Progenitor cell of endocrine pancreas (in vitro differentiated cells): Measurements from ENCODE around the gene PRKCH. TPM values are rescaled to one million over a fixed set of nuclear protein-coding genes. Genes with fewer than 3 reads are reported as not detected.

ENCODE experiments used
- DNase-seq: peaks from one replicate; pipeline ENCODE4 v3.0.0; 2021; ENCODE audit warnings: low spot score; ENCODE audit not compliant: unreplicated experiment
- H3K27ac Mint-ChIP-seq: 2 replicates; pipeline ENCODE4 v1.8.0; 2021; ENCODE audit warnings: mild to moderate bottlenecking, moderate library complexity, mixed read lengths
- H3K27me3 Mint-ChIP-seq: 2 replicates; pipeline ENCODE4 v1.8.0; 2021; ENCODE audit warnings: mixed read lengths
- H3K36me3 Mint-ChIP-seq: 2 replicates; pipeline ENCODE4 v1.8.0; 2022; ENCODE audit warnings: mixed read lengths; ENCODE audit not compliant: insufficient read depth
- H3K4me1 Mint-ChIP-seq: 2 replicates; pipeline ENCODE4 v1.8.0; 2021; ENCODE audit warnings: low read depth, mixed read lengths
- H3K4me3 Mint-ChIP-seq: 2 replicates; pipeline ENCODE4 v1.8.0; 2021; ENCODE audit warnings: low read depth, mild to moderate bottlenecking, moderate library complexity, mixed read lengths
- H3K9me3 Mint-ChIP-seq: 2 replicates; pipeline ENCODE4 v1.8.0; 2021; ENCODE audit warnings: low read depth, mixed read lengths
- CTCF ChIP-seq: fragments of 200-600 bp; sonication (generic); IDR thresholded peaks from one replicate; pipeline ENCODE4 v1.5.0; 2021; ENCODE audit warnings: antibody characterized with exemption, mild to moderate bottlenecking; ENCODE audit not compliant: unreplicated experiment
- total RNA-seq: library from RNA; stranded (reverse); gene quantifications from 2 replicates; pipeline ENCODE4 v1.2.1, GENCODE V29; 2021

The PRKCH gene
- total RNA-seq, 1 donor from 2014 or later, result 4.5 TPM

GRCh38 chr14:61503167-61503801, 181.9 kb downstream of the PRKCH start:
- no peaks in the 10 kb centered on the region for H3K36me3 Mint-ChIP-seq
- peaks cover 4% of the 10 kb centered on the region for H3K27me3 Mint-ChIP-seq
- H3K9me3 Mint-ChIP-seq, result peaks cover 4% of the 10 kb centered on the region
- H3K4me1 Mint-ChIP-seq, result peaks cover 2% of the 10 kb centered on the region
- no peak for TF ChIP-seq CTCF
- H3K4me3 Mint-ChIP-seq, result no peak overlapping the region
- no peak overlapping the region for H3K27ac Mint-ChIP-seq
- no peak for DNase-seq

GRCh38 chr14:61504901-61505300, 183.5 kb downstream of the PRKCH start:
- peaks cover 1% of the 10 kb centered on the region for H3K4me1 Mint-ChIP-seq
- peaks cover 4% of the 10 kb centered on the region for H3K9me3 Mint-ChIP-seq
- H3K27ac Mint-ChIP-seq, result no peak overlapping the region
- peaks cover 4% of the 10 kb centered on the region for H3K27me3 Mint-ChIP-seq
- DNase-seq, result no peak
- no peak for TF ChIP-seq CTCF
- H3K36me3 Mint-ChIP-seq, result no peaks in the 10 kb centered on the region
- H3K4me3 Mint-ChIP-seq, result no peak overlapping the region

GRCh38 chr14:61505815-61506809, 184.7 kb downstream of the PRKCH start:
- H3K4me3 Mint-ChIP-seq, result no peak overlapping the region
- peaks cover 4% of the 10 kb centered on the region for H3K27me3 Mint-ChIP-seq
- peaks cover 1% of the 10 kb centered on the region for H3K4me1 Mint-ChIP-seq
- H3K9me3 Mint-ChIP-seq, result peaks cover 4% of the 10 kb centered on the region
- TF ChIP-seq CTCF, result no peak
- DNase-seq, result no peak
- no peak overlapping the region for H3K27ac Mint-ChIP-seq
- H3K36me3 Mint-ChIP-seq, result no peaks in the 10 kb centered on the region

- no peaks in the 10 kb centered on the region for H3K36me3 Mint-ChIP-seq
- H3K27ac Mint-ChIP-seq, result no peak overlapping the region
- no peak overlapping the region for H3K4me3 Mint-ChIP-seq
- no peaks in the 10 kb centered on the region for H3K4me1 Mint-ChIP-seq
- H3K27me3 Mint-ChIP-seq, result peaks cover 4% of the 10 kb centered on the region
- TF ChIP-seq CTCF, result no peak
- peaks cover 4% of the 10 kb centered on the region for H3K9me3 Mint-ChIP-seq
- DNase-seq, result no peak
Measured at GRCh38 chr14:61508526-61508925, 187.1 kb downstream of the PRKCH start.

- no peak for DNase-seq
- no peak overlapping the region for H3K27ac Mint-ChIP-seq
- H3K9me3 Mint-ChIP-seq, result peaks cover 4% of the 10 kb centered on the region
- H3K36me3 Mint-ChIP-seq, result no peaks in the 10 kb centered on the region
- TF ChIP-seq CTCF, result no peak
- peaks cover 4% of the 10 kb centered on the region for H3K27me3 Mint-ChIP-seq
- no peak overlapping the region for H3K4me3 Mint-ChIP-seq
- H3K4me1 Mint-ChIP-seq, result no peaks in the 10 kb centered on the region
Measured at GRCh38 chr14:61510736-61511557, 189.6 kb downstream of the PRKCH start.
